Fibroblast of skin of scalp (primary cell): Measurements from ENCODE around the gene ETHE1.

Experiments used
- DNase-seq: peaks from one replicate; pipeline ENCODE4 v3.0.0-alpha.2; 2013

Gene ETHE1

DNA sequence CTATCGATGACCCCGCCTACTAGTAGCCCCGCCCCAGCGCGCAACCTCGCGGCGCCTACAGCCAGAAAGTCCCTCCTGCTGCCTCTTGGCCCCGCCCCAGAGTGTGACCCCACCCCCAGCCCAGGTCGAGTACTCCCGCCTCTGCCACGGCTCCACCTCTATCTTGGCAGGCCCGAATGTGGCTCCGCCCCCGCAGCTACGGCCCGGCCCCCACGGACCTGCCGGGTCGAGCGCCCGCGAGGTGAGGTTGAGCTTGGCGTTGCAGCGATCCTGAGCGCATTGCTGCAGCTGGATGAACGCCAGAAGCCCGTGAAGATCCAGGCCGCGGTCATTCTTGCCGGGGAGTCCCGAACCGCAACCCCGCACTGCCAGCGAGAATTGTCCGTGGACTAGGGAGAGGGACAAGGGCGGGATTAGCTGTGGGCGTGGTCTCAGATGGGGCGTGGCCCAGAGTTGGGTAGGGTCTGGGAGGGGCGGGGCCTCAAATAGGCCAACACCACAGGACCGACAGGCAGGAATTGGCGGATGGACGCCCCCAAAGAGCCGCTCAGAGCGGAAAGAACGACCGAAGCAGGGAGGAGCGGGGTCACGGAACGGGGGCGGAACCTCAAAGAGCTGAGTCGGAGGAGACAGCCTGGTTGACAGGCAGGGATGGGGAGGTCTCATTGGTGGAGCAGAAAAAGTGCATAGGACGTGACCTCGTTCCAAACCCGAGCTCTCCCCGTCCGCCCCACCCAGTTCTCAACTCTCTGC lies 63.4 kb downstream of the ETHE1 start:
- DNase-seq: peak; percentile 91

DNA sequence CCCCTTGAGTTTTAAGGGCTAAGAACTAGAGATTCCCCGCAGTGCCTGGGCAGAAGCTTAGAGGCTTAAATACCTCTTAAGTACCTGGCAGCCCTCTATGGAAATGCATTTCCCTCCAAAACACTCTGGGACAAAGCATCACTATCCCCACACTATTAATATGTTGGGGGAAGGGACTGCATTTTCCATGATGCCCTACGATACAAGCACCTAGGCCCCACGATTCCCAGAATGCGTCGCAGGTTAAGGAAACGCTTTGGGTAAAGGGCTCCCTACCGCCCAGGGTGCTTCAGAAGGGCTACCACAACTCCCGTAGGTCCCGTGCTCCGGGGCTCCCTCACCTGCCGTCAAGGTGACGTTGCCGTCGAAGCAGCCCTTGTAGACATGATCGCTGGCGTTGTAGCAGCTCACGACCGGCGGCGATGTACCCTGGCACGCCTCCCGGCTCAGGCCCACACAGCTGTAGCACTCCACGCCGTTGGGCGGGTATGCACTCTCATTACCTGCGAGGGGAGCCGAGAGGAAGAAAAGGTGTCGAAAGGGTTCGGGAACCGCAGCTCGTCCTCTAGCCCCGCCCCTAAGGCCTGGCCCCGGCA lies 64.1 kb downstream of the ETHE1 start:
- no peak for DNase-seq

DNA sequence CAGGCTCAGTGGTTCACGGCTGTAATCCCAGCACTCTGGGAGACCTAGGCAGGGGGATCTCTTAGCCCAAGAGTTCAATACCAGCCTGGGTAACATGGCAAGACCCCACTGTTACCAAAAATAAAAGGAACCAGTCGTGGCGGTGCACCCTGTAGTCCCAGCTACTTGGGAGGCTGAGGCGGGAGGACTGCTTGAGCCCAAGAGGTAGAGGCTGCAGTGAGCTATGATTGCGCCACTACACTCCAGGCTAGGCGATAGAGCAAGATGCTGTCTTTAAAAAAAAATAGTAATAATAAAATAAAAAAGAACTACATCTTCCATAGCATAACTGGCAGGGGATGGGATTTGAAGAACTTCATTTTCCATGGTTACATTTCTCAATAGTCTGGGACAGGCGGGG lies 64.6 kb downstream of the ETHE1 start:
- no peak for DNase-seq

DNA sequence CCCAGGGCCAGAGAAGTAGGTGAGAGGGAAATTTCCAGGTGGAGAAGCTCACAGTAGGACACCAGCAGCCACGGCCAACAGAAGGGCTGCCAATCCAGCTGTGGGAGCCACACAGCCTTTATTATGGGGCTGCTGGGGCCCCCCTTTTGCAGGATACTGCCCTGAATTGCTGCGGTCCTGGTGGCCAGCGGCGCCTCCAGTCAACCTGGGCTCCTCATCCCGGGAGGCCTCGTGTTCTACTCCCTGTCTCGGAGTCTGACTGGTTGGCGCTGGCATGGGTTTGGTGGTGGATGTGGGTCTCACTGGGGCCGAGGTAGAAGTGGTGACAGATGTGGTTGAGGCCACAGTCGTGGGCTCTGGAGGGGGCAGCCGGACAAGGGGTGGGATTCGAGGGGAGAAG lies 65.7 kb downstream of the ETHE1 start:
- no peak for DNase-seq

DNA sequence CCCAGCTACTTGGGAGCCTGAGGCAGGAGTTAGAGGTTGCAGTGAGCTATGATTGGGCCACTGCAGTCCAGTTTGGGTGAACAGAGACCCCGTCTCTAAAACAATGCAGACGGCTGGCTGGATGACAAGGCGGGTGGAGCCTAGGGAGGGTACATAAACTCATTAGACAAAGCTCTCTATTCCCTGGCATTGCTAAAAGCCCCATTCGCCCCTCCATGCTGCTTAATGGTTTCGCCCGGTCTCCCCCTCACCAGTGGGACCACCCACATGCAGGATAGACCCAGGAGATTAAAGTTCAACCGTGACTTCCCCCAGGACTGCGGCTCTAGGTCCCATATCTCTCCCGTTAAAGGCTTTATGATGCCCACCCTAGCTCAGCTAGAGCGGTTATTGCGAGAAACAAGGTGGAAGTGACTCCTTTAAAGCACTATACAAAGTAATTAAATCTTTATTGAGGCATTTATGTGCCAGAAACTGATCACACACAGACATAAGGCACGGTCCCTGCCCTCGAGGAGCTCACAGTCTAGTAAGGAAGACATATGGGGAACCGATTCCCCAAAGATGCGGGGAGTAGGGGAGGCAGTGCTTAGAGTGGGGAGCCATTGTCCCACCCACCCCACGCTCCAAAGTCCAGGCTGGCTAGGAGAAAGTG lies 66.5 kb downstream of the ETHE1 start:
- DNase-seq: no peak

DNA sequence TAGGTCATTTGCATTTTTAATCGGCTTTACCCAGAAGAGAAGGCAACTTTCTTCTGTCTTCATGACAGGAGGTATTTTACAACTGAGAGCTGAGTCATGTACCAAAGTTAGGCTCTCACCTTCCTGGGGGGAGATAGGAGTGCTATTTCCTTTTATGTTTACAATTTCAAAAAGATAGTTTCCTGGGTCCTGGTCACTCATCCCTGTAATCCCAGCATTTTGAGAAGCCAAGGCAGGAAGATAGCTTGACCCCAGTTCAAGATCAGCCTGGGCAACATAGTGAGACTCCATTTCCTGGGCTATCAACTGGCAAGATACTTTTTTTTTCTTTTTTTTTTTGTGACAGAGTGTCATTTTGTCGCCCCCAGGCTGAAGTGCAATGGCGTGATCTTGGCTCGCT lies 69.2 kb downstream of the ETHE1 start:
- no peak for DNase-seq
